ENCODE measurements around the gene NPAS4.

NPAS4 gene

GRCh38 chr11:66473167-66473566, 52.3 kb downstream of the NPAS4 start:
- TF ChIP-seq, protein P1, sequence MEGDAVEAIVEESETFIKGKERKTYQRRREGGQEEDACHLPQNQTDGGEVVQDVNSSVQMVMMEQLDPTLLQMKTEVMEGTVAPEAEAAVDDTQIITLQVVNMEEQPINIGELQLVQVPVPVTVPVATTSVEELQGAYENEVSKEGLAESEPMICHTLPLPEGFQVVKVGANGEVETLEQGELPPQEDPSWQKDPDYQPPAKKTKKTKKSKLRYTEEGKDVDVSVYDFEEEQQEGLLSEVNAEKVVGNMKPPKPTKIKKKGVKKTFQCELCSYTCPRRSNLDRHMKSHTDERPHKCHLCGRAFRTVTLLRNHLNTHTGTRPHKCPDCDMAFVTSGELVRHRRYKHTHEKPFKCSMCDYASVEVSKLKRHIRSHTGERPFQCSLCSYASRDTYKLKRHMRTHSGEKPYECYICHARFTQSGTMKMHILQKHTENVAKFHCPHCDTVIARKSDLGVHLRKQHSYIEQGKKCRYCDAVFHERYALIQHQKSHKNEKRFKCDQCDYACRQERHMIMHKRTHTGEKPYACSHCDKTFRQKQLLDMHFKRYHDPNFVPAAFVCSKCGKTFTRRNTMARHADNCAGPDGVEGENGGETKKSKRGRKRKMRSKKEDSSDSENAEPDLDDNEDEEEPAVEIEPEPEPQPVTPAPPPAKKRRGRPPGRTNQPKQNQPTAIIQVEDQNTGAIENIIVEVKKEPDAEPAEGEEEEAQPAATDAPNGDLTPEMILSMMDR (conservative IDR thresholded peaks at IDR 0.05; ENCODE audit: low read length), result no peak
- TF ChIP-seq EZH2phosphoT487 (IDR thresholded peaks at IDR 0.05; ENCODE audit: borderline replicate concordance), result no peak
- no peaks in the 10 kb centered on the region for H3K36me3 ChIP-seq (ENCODE audit: insufficient read depth, low read length)
- no peak overlapping the region for H3K4me2 ChIP-seq (ENCODE audit: low read depth, low read length, poor library complexity, severe bottlenecking)
- H3F3A ChIP-seq (ENCODE audit: low read depth), result no peaks in the 10 kb centered on the region
- H3K9ac ChIP-seq (ENCODE audit: low read depth, low read length, poor library complexity, severe bottlenecking), result no peak overlapping the region
- no peaks in the 10 kb centered on the region for H3K9me3 ChIP-seq (ENCODE audit: insufficient read depth, low read depth, low read length)
- H3K4me1 ChIP-seq (ENCODE audit: insufficient read depth, low read length, poor library complexity, severe bottlenecking), result peaks cover 2% of the 10 kb centered on the region
- no peaks in the 10 kb centered on the region for H3K27me3 ChIP-seq (ENCODE audit: insufficient read depth, low read length, poor library complexity, severe bottlenecking)
- H3K4me3 ChIP-seq (ENCODE audit: low read length, poor library complexity, severe bottlenecking), result no peak overlapping the region
- H4K20me1 ChIP-seq (ENCODE audit: insufficient read depth, low read length, poor library complexity, severe bottlenecking), result no peaks in the 10 kb centered on the region
- no peaks in the 10 kb centered on the region for H3K9me2 ChIP-seq (replicated peaks; ENCODE audit: low read depth, low read length)
- H3K79me2 ChIP-seq (ENCODE audit: insufficient read depth, low read length), result no peaks in the 10 kb centered on the region
- no peak overlapping the region for H2AFZ ChIP-seq (ENCODE audit: low read length)

GRCh38 chr11:66473608-66474515, 53.0 kb downstream of the NPAS4 start:
- H3K9ac ChIP-seq (ENCODE audit: low read depth, low read length, poor library complexity, severe bottlenecking), result no peak overlapping the region
- no peaks in the 10 kb centered on the region for H3K27me3 ChIP-seq (ENCODE audit: insufficient read depth, low read length, poor library complexity, severe bottlenecking)
- H3K36me3 ChIP-seq (ENCODE audit: insufficient read depth, low read length), result no peaks in the 10 kb centered on the region
- no peaks in the 10 kb centered on the region for H3K9me2 ChIP-seq (replicated peaks; ENCODE audit: low read depth, low read length)
- no peak overlapping the region for H2AFZ ChIP-seq (ENCODE audit: low read length)
- H3K4me2 ChIP-seq (ENCODE audit: low read depth, low read length, poor library complexity, severe bottlenecking), result no peak overlapping the region
- TF ChIP-seq, protein P1 (conservative IDR thresholded peaks at IDR 0.05; ENCODE audit: low read length), result no peak
- no peak for TF ChIP-seq EZH2phosphoT487 (IDR thresholded peaks at IDR 0.05; ENCODE audit: borderline replicate concordance)
- H3K4me1 ChIP-seq (ENCODE audit: insufficient read depth, low read length, poor library complexity, severe bottlenecking), result no peaks in the 10 kb centered on the region
- no peak overlapping the region for H3K4me3 ChIP-seq (ENCODE audit: low read length, poor library complexity, severe bottlenecking)
- peaks cover 1% of the 10 kb centered on the region; the same call in 1 of the 2 replicates for H3K79me2 ChIP-seq (ENCODE audit: insufficient read depth, low read length)
- H3F3A ChIP-seq (ENCODE audit: low read depth), result no peaks in the 10 kb centered on the region
- peaks cover 5% of the 10 kb centered on the region for H4K20me1 ChIP-seq (ENCODE audit: insufficient read depth, low read length, poor library complexity, severe bottlenecking)
- H3K9me3 ChIP-seq (ENCODE audit: insufficient read depth, low read depth, low read length), result no peaks in the 10 kb centered on the region

- H3K79me2 ChIP-seq (ENCODE audit: insufficient read depth, low read length), result peaks cover 12% of the 10 kb centered on the region
Observed at GRCh38 chr11:66475349-66476172, 54.7 kb downstream of the NPAS4 start.

More at GRCh38 chr11:66475349-66476172, 54.7 kb downstream of the NPAS4 start:
- Histone ChIP-seq H3F3A (ENCODE audit: low read depth) (no peaks in the 10 kb centered on the region), H3K4me3 (ENCODE audit: low read length, poor library complexity, severe bottlenecking) (no peak overlapping the region), H4K20me1 (ENCODE audit: insufficient read depth, low read length, poor library complexity, severe bottlenecking) (peaks cover 8% of the 10 kb centered on the region), H3K9me2 (replicated peaks; ENCODE audit: low read depth, low read length) (no peaks in the 10 kb centered on the region), H3K9ac (ENCODE audit: low read depth, low read length, poor library complexity, severe bottlenecking) (no peak overlapping the region), H3K36me3 (ENCODE audit: insufficient read depth, low read length) (no peaks in the 10 kb centered on the region), H3K4me2 (ENCODE audit: low read depth, low read length, poor library complexity, severe bottlenecking) (no peak overlapping the region), H3K27me3 (ENCODE audit: insufficient read depth, low read length, poor library complexity, severe bottlenecking) (no peaks in the 10 kb centered on the region), H2AFZ (ENCODE audit: low read length) (no peak overlapping the region), H3K4me1 (ENCODE audit: insufficient read depth, low read length, poor library complexity, severe bottlenecking) (peaks cover 4% of the 10 kb centered on the region), H3K9me3 (ENCODE audit: insufficient read depth, low read depth, low read length) (no peaks in the 10 kb centered on the region)
- TF ChIP-seq, protein P1 (conservative IDR thresholded peaks at IDR 0.05; ENCODE audit: low read length), result no peak
- no peak for TF ChIP-seq EZH2phosphoT487 (IDR thresholded peaks at IDR 0.05; ENCODE audit: borderline replicate concordance)
